ENCODE data around the gene C22orf42.
"Not testable (repeated sequence)": the region's sequence is repeated elsewhere in the genome, so short reads cannot be mapped to it uniquely, and the experiment has no call there.

Gene C22orf42

DNA sequence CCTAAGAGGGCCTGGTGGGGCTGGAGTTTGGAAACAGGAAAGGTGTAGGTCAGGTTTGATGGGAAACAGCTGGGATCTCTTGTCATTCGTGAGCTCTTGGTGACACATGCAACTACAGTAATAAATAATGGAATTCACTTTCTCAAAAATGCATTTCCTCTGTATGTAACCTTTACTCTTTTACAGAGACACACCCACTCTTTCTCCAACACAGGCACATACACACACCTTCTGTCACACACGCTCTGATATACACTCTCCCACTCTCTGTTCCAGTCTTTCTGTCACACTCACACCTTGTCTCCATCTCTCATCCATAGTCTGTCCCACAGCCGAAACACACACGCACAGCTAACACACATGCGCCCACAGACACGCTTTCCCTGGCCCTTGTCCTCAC lies 6.6 kb upstream of the C22orf42 start:
- peaks cover 4% of the 10 kb centered on the region; the same call in 1 of the 2 replicates for H3K27me3 ChIP-seq
- no peak for DNase-seq
- H3K36me3 ChIP-seq, result no peaks in the 10 kb centered on the region
- no peaks in the 10 kb centered on the region for H3K9me3 ChIP-seq
- TF ChIP-seq, protein P1, sequence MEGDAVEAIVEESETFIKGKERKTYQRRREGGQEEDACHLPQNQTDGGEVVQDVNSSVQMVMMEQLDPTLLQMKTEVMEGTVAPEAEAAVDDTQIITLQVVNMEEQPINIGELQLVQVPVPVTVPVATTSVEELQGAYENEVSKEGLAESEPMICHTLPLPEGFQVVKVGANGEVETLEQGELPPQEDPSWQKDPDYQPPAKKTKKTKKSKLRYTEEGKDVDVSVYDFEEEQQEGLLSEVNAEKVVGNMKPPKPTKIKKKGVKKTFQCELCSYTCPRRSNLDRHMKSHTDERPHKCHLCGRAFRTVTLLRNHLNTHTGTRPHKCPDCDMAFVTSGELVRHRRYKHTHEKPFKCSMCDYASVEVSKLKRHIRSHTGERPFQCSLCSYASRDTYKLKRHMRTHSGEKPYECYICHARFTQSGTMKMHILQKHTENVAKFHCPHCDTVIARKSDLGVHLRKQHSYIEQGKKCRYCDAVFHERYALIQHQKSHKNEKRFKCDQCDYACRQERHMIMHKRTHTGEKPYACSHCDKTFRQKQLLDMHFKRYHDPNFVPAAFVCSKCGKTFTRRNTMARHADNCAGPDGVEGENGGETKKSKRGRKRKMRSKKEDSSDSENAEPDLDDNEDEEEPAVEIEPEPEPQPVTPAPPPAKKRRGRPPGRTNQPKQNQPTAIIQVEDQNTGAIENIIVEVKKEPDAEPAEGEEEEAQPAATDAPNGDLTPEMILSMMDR (IDR thresholded peaks at IDR 0.05; ENCODE audit: low read depth, low read length), result no peak
- H3K4me1 ChIP-seq, result no peaks in the 10 kb centered on the region
- H3K4me3 ChIP-seq (ENCODE audit: low read depth, low read length), result no peak overlapping the region

DNA sequence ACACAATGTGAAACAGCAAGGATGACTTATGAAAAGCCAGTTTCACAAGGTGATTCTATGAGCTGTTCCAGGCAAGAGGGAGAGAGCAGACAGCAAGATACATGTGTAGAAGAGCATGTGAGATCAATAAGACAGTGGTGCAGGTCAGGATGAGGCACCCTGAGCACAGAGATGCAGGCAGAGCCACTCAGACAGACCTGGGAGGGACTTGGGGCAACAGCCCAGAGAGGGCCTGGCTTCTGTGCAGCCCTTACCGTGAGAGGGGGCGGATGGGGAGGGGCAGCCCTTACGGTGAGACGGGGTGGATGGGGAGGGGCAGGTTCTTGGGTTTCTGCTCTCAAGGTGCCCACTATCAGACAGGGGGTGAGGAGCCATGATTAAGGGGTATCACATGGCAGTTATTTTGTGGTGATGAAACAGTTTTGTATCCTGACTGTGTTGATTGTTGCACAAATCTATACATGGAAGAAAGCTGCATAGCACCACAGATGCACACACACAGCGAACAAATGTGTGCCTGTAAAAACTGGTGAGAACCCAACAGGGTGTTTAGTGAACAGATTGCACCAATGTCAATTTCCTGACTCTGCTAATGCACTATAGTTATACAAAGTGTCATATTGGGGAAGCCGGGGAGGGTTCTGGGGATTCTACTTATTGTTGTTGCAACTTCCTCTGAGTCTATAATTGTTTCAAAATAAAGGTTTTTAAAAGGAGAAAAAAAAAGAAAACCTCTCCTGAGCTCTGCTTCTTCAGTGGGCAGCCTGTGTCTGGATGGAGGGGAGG lies 5.2 kb upstream of the C22orf42 start:
- Histone ChIP-seq H3K4me1 (no peaks in the 10 kb centered on the region), H3K4me3 (ENCODE audit: low read depth, low read length) (no peak overlapping the region), H3K36me3 (no peaks in the 10 kb centered on the region), H3K27me3 (peaks cover 4% of the 10 kb centered on the region; the same call in 1 of the 2 replicates), H3K9me3 (no peaks in the 10 kb centered on the region)
- TF ChIP-seq, protein P1 (IDR thresholded peaks at IDR 0.05; ENCODE audit: low read depth, low read length), result no peak
- no peak for DNase-seq

DNA sequence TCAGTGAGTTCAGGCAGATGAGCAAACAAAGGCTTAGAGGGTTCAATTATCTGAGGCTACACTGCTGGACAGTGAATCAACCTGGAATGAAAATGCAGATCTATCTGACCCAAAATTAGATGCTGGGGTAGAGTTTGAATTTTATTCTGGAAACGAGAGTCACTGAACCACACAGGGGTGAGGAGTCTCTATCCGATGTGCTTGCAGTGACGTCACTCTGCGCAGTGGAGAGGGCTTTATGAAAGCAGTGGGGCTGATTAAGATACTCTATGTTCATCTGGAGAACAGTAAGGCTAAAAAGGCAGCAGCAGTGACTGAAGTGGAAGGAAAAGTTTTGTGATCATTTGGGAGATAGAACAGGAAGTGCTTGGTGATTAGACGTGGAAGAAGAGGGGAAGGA lies 1.3 kb upstream of the C22orf42 start:
- H3K27me3 ChIP-seq; DNase-seq; H3K4me1 ChIP-seq; H3K9me3 ChIP-seq; H3K4me3 ChIP-seq (ENCODE audit: low read depth, low read length); H3K36me3 ChIP-seq: not testable (repeated sequence)

DNA sequence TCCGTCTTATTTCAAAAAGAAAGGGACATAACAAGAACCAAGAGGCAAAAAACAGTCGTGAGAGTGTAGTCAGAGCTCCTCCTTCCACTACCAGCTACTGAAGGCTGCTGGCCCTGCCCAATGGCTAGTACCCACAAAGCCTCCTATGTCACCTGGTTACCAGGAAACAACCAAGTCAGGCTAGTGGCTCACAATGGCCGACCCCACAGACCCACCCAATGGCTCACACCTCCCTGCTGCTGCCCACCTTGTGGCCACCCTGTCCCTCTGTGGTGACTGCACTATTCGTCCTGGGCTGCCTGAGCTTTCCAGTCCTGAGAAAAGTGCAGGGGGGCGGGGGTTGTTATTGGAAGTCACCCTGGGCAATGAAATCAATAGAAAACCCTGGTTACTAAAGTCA lies 1.5 kb downstream of the C22orf42 start:
- not testable (repeated sequence) for H3K4me3 ChIP-seq (ENCODE audit: low read depth, low read length); H3K4me1 ChIP-seq; DNase-seq; H3K27me3 ChIP-seq; H3K36me3 ChIP-seq; H3K9me3 ChIP-seq

DNA sequence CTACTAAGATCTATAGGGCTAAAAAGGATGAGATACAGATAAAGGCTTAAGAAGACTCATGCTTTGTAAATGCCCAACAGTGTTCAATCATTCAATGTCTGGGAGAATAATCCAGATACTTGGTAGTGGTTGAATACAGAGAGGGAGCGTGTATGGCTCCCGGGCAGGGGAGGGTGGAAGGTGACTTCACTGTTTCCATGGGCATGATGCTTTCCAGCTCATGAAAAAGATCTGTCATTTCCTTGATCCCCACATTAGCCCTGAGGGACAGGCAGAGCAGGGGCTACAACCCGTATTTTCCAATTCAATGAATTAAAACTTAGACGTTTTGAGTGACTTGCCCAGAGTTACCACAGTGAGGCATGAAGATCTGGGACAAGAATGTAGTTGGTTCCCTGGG lies 4.4 kb downstream of the C22orf42 start:
- not testable (repeated sequence) for DNase-seq; H3K9me3 ChIP-seq; H3K4me1 ChIP-seq; H3K27me3 ChIP-seq; H3K36me3 ChIP-seq; H3K4me3 ChIP-seq (ENCODE audit: low read depth, low read length)

DNA sequence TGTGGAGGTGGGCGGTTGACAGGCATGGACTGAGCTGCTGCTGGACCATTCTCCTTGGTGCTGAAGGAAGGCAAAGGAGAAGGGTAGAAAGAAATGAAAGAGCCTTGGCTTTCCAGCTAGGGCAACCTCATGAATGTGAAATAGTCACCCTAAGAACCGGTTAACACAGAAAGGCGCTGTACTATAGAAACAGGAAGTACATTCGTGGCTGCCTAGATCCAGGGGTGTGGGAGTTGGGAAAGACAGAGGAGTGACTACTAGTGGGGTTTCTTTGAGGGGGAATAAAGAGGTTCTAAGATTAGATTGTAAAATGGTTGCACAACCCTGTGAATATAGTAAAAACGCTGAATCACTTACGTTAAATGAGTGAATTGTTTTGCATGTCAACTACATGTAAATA lies 7.5 kb downstream of the C22orf42 start:
- not testable (repeated sequence) for H3K36me3 ChIP-seq; H3K27me3 ChIP-seq; H3K4me1 ChIP-seq; DNase-seq; H3K4me3 ChIP-seq (ENCODE audit: low read depth, low read length); H3K9me3 ChIP-seq

DNA sequence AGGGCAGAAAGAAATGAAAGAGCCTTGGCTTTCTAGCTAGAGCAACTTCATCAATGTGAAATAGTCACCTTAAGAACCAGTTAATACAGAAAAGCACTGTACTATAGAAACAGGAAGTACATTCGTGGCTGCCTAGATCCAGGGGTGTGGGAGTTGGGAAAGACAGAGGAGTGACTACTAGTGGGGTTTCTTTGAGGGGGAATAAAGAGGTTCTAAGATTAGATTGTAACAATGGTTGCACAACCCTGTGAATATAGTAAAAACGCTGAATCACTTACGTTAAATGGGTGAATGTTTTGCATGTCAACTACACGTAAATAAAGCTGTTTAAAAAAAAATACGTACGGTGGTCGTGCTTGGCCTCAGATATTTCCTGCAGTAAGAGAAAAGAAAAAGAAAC lies 8.5 kb downstream of the C22orf42 start:
- not testable (repeated sequence) for H3K27me3 ChIP-seq; DNase-seq; H3K9me3 ChIP-seq; H3K4me3 ChIP-seq (ENCODE audit: low read depth, low read length); H3K36me3 ChIP-seq; H3K4me1 ChIP-seq

DNA sequence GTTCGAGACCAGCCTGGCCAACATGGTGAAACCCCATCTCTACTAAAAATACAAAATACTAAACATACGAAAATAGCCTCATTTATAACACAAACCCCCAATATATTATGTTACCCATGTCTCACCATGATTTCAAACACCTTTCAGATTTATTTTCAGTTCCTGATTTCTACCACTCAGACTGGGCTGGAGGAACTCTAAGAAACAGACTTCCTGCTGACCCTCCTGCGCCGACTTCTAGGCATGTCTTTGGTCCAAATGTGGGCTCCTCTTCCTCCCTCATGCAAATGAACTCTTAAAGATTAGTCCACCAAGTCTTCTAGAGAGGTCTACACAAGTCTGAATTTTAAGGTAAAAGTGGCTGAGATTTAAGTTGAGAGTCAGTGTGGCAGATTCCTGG lies 10.7 kb downstream of the C22orf42 start:
- not testable (repeated sequence) for H3K4me3 ChIP-seq (ENCODE audit: low read depth, low read length); H3K9me3 ChIP-seq; DNase-seq

DNA sequence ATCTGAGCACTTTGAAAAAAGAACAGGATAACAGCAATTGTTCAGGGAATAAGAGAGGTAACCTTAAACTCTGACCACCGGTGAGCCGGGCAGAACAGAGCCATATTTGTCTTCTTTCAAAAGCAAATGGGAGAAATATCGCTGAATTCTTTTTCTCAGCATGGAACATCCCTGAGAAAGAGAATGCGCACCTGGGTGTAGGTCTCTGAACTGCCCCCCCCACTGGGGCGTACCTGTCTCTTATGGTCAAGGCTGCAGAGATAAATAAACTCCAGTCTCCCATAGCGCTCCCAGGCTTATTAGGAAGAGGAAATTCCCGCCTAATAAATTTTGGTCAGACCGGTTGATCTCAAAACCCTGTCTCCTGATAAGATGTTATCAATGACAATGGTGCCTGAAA lies 12.0 kb downstream of the C22orf42 start:
- DNase-seq; H3K4me1 ChIP-seq; H3K27me3 ChIP-seq; H3K9me3 ChIP-seq; H3K4me3 ChIP-seq (ENCODE audit: low read depth, low read length); H3K36me3 ChIP-seq: not testable (repeated sequence)

More for the DNA sequence above, 10.7 kb downstream of the C22orf42 start:
- H3K36me3 ChIP-seq, H3K27me3 ChIP-seq, H3K4me1 ChIP-seq: not testable (repeated sequence)
